Muscle layer of duodenum (tissue), 2 donors: ENCODE data around the gene STEAP3.

Source experiments
- H3K27ac ChIP-seq: one replicate; pipeline ENCODE4 v1.7.0; 2013; ENCODE audit warnings: mild to moderate bottlenecking, low read length
- H3K27me3 ChIP-seq: one replicate; pipeline ENCODE4 v1.7.0; 2013; ENCODE audit warnings: low read depth, mild to moderate bottlenecking, control low read depth, low read length
- H3K36me3 ChIP-seq, 2 donors: one replicate each; pipeline ENCODE4 v1.7.0; 2013; ENCODE audit warnings: low read length in 2 of 2, control low read depth in 1 of 2, mild to moderate bottlenecking in 1 of 2; ENCODE audit not compliant: insufficient read depth in 2 of 2, control insufficient read depth in 1 of 2
- H3K4me1 ChIP-seq, 2 donors: one replicate each; pipeline ENCODE4 v1.7.0; 2013; ENCODE audit warnings: low read length in 2 of 2, mild to moderate bottlenecking in 2 of 2, control low read depth in 1 of 2, moderate library complexity in 1 of 2; ENCODE audit not compliant: insufficient read depth in 2 of 2, control insufficient read depth in 1 of 2
- H3K4me3 ChIP-seq, 2 donors: one replicate each; pipeline ENCODE4 v1.7.0; 2013; ENCODE audit warnings: low read length in 2 of 2, low read depth in 1 of 2, mild to moderate bottlenecking in 1 of 2
- H3K9me3 ChIP-seq, 2 donors: one replicate each; pipeline ENCODE4 v1.7.0; 2013; ENCODE audit warnings: low read length in 2 of 2, control low read depth in 1 of 2, mild to moderate bottlenecking in 1 of 2; ENCODE audit not compliant: control insufficient read depth in 1 of 2
- donor health status: healthy.

STEAP3 gene

DNA sequence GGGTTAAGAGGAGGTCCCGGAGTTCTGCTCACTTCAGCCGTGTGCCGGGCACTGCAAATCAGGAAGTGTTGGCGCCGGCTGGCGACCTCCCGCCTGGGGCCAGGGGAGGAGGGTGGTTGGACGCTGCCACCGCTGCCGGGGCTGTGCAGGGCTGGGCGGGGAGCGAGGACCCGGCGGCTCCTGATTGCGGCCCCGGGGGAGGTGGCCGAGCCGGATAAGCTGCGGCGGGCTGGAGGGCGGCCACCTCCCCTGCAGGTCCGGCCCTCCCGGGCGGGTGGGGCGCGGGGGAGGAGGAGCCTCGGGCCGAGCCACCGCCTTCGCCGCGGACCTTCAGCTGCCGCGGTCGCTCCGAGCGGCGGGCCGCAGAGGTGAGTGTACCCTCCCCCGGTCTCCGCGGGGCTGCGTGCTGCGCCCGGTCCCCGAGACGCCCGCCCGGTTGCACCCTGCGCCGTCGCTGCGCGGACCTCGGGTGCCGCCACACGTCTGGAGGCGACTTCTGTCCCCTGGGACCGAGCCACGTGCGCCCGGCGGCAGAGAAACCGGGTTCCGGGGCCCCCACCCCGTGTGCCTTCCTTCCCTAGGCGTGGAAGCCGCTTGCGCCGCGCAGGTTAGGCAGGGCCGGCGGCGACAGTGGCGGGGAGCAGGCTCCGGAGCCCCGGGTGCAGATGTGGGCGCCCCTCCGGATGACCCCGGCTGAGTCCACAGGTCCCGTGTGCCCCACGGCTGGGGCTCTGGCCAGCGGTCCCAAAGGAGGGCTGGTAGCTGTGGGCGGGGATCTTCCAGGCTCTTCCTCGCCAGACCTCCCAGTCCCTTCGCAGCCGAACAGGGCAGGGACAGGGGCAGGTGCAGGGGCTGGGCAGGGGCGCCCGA is at the start of gene STEAP3:
Gene STEAP3 (plus strand): TSS at position 314 of the 870 bp plus-strand sequence. CDS start 7,179 bp downstream, outside the sequence.
- H3K36me3 ChIP-seq = no peaks in the 10 kb centered on the region
- H3K9me3 ChIP-seq = no peaks in the 10 kb centered on the region
- H3K4me3 ChIP-seq = peak within 1 kb of the TSS; percentile 52 to 76
- peaks cover 5 to 15% of the 10 kb centered on the region in 2 donors for H3K4me1 ChIP-seq
- H3K27ac ChIP-seq = no peak within 1 kb of the TSS
- peaks cover 5% of the 10 kb centered on the region for H3K27me3 ChIP-seq

DNA sequence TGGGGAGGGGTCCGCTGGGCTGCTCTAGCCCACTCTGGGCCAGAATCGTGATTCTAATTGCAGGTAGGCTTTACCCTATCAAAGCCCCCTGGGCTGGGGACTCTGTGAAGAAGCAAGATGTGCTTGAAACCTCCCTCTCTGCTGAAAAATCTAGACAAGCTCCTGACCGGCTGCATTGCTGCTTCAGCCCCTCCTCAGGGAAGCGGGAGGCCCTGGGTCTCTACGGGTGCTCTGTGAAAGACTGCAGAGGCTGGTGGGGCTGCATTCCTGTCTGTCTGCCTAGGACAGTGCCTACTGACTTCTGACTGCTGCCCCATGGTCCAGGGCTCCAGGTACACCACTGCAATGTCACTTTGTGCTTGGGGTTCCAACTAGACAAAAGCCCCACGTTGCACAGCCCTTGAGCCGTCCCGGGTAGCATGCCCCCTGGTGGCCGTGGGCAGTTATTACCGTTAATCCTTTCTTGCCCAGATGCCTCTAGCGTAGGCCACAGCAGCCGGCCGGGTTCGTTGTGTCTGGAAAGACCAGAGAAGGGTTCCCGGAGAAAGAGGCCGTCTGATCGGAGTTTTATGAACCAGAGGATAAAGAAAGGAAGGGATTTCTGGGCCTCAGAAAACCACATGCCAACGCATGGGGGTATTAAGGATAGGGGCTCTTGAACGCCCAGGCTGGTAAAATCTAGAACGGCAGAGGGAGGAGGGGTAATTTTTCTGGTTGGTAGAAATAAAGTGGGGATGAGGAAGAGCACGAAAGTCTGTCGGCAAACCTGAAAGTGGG is 49.2 kb upstream of the STEAP3 start:
- Histone ChIP-seq H3K4me1 (no peaks in the 10 kb centered on the region), H3K27ac (no peak overlapping the region), H3K36me3 (no peaks in the 10 kb centered on the region), H3K4me3 (no peak overlapping the region), H3K9me3 (no peaks in the 10 kb centered on the region), H3K27me3 (no peaks in the 10 kb centered on the region)

- H3K4me1 ChIP-seq = no peaks in the 10 kb centered on the region
- no peaks in the 10 kb centered on the region for H3K27me3 ChIP-seq
- H3K36me3 ChIP-seq = no peaks in the 10 kb centered on the region
- no peak overlapping the region for H3K4me3 ChIP-seq
- H3K9me3 ChIP-seq = no peaks in the 10 kb centered on the region
- H3K27ac ChIP-seq = no peak overlapping the region
These were observed 48.7 kb upstream of the STEAP3 start for GRCh38 chr2:119174993-119175347.

DNA sequence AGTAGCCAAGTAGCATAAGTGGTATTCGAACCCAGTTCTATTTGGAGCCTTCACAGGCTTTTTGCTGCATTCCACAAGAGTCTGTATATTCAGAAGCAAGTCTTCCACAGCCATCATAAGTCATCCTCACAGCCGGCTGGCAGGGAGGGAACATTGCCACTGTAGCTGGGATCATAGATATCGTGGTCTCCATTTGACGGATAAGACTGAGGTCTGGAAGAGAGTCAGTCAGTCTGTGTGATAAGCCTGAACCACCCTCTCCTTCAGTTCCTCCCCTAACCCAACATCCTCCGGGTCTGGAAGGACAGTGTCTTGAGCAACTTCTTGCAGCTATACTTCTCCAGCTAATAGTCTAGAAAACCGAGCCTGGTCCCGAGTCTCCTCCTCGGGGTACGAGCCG is 48.1 kb upstream of the STEAP3 start:
- Histone ChIP-seq H3K27ac (no peak overlapping the region), H3K4me3 (no peak overlapping the region), H3K9me3 (no peaks in the 10 kb centered on the region), H3K4me1 (no peaks in the 10 kb centered on the region), H3K27me3 (no peaks in the 10 kb centered on the region), H3K36me3 (no peaks in the 10 kb centered on the region)

- no peaks in the 10 kb centered on the region for H3K9me3 ChIP-seq
- no peak overlapping the region for H3K27ac ChIP-seq
- no peaks in the 10 kb centered on the region for H3K4me1 ChIP-seq
These were observed 46.3 kb upstream of the STEAP3 start for GRCh38 chr2:119177171-119177837.

GRCh38 chr2:119177838-119178190 is 45.8 kb upstream of the STEAP3 start:
- H3K4me3 ChIP-seq = no peak overlapping the region
- no peaks in the 10 kb centered on the region for H3K4me1 ChIP-seq
- H3K36me3 ChIP-seq = no peaks in the 10 kb centered on the region

More at GRCh38 chr2:119177171-119177837, 46.3 kb upstream of the STEAP3 start:
- H3K27me3 ChIP-seq = no peaks in the 10 kb centered on the region
- H3K36me3 ChIP-seq = no peaks in the 10 kb centered on the region
- no peak overlapping the region for H3K4me3 ChIP-seq

DNA sequence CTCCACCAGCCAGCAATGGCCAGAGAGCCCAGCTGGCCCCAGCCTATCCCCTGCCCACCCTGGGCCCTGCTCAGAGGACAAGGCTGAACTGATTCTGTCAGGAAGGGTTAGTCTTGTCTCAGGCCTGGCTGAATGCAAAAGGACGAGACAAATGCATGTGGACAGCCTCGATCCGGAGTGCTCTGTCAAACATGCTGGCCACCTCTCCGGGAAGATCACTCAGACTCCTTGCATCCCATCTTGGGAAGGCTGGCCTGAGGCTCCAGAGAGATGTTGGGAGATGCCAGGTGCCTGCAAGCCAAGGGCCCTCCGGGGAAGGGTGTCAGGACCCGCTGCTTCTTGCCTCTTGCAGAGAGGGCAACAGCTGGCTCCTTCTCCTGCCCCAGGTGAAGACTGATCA is 44.9 kb upstream of the STEAP3 start:
- Histone ChIP-seq H3K36me3 (no peaks in the 10 kb centered on the region), H3K27ac (no peak overlapping the region), H3K27me3 (no peaks in the 10 kb centered on the region), H3K4me1 (no peaks in the 10 kb centered on the region), H3K9me3 (no peaks in the 10 kb centered on the region), H3K4me3 (no peak overlapping the region)

More at GRCh38 chr2:119177838-119178190, 45.8 kb upstream of the STEAP3 start:
- H3K27me3 ChIP-seq = no peaks in the 10 kb centered on the region
- H3K9me3 ChIP-seq = no peaks in the 10 kb centered on the region
- no peak overlapping the region for H3K27ac ChIP-seq

- no peak overlapping the region for H3K27ac ChIP-seq
These were observed 44.4 kb upstream of the STEAP3 start for GRCh38 chr2:119179202-119179601.

DNA sequence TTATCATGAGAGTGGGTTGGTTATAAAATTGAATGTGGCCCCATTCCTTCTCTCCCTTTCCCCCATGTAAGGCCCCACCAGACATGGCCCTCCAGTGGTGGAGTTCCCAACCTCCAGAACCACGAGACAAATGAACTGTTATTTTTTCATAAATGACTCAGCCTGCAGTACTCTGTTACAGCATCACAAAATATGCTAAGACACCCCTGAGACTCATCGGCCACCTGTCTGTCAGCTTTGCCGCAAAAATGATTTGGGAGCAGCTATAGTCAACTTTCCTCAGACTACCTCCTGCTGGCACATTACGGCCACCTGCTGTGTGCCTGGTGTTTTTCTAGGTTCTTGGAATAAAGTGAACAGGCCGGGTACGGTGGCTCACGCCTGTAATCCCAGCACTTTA is 43.6 kb upstream of the STEAP3 start:
- Histone ChIP-seq H3K27me3 (no peaks in the 10 kb centered on the region), H3K36me3 (no peaks in the 10 kb centered on the region), H3K4me1 (no peaks in the 10 kb centered on the region), H3K4me3 (no peak overlapping the region), H3K9me3 (no peaks in the 10 kb centered on the region), H3K27ac (no peak overlapping the region)

More at GRCh38 chr2:119179202-119179601, 44.4 kb upstream of the STEAP3 start:
- H3K4me1 ChIP-seq = no peaks in the 10 kb centered on the region
- no peaks in the 10 kb centered on the region for H3K27me3 ChIP-seq
- no peaks in the 10 kb centered on the region for H3K9me3 ChIP-seq
- no peak overlapping the region for H3K4me3 ChIP-seq
- H3K36me3 ChIP-seq = no peaks in the 10 kb centered on the region

DNA sequence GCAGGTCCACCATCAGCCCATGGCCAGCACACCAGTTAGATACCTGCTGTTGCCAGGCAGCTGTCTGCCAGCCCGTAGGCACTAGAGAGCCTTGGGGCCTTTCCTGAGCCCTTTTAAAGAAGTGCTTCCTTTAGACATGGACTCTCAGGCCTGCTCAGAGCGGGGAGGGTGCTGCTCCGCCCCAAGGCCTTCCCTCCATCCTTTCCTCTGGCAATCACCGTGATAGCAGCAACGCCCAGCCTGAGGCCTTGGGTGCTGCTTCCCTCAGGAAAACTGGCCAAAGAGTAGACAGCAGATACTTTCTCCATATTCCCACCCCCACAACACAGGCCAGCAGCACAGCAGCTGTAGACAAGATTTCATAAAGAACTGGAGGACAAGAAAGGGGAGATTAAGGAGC is 42.7 kb upstream of the STEAP3 start:
- H3K36me3 ChIP-seq = no peaks in the 10 kb centered on the region
- H3K27ac ChIP-seq = no peak overlapping the region
- no peaks in the 10 kb centered on the region for H3K4me1 ChIP-seq
- H3K4me3 ChIP-seq = no peak overlapping the region
- H3K9me3 ChIP-seq = no peaks in the 10 kb centered on the region
- no peaks in the 10 kb centered on the region for H3K27me3 ChIP-seq

DNA sequence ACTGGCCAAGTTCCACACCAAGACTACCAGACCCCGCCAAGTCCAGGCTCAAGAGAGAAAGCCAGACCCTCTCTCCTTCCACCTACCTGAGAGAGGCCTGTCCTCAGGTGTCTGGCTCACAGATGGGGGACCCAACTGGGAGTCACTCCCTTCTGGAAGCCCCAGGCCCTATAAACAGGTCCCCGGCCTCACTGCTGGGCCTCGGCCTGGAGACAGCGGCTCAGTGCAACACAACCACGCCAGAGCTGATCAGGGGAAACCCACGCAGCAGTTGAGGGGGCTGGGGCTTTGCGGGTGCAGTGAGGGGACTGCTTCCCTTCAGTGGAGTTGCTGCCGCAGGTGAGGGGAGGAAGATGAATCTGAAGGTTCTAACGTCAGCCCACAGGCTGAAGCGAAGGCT is 42.2 kb upstream of the STEAP3 start:
- H3K36me3 ChIP-seq = no peaks in the 10 kb centered on the region

More for the DNA sequence above, 42.2 kb upstream of the STEAP3 start:
- Histone ChIP-seq H3K4me1 (no peaks in the 10 kb centered on the region), H3K9me3 (no peaks in the 10 kb centered on the region), H3K27ac (no peak overlapping the region), H3K4me3 (no peak overlapping the region), H3K27me3 (no peaks in the 10 kb centered on the region)
